Activated naive CD4-positive, alpha-beta T cell treated with anti-CD3 and anti-CD28 coated beads, Interleukin-2, amount 50 U/mL, for 16 hours (primary cell): ENCODE measurements around the gene SMPDL3B.

Experiments used
- DNase-seq: peaks from one replicate; pipeline ENCODE4 v3.0.0-alpha.2; 2020

The SMPDL3B gene

GRCh38 chr1:27934818-27935549 is at the start of gene SMPDL3B:
TSS of gene SMPDL3B (plus strand) at chr1:27935000. CDS start at chr1:27935184, 184 bp downstream.
- no peak for DNase-seq

GRCh38 chr1:27885114-27885528 is 49.7 kb upstream of the SMPDL3B start:
- no peak for DNase-seq

- DNase-seq = no peak
These were observed 49.0 kb upstream of the SMPDL3B start for GRCh38 chr1:27885621-27886352.

GRCh38 chr1:27886353-27886679 is 48.5 kb upstream of the SMPDL3B start:
- DNase-seq = no peak

GRCh38 chr1:27886744-27887143 is 48.1 kb upstream of the SMPDL3B start:
- DNase-seq = no peak

GRCh38 chr1:27887215-27888021 is 47.4 kb upstream of the SMPDL3B start:
- no peak for DNase-seq

- no peak for DNase-seq
These were observed 45.3 kb upstream of the SMPDL3B start for GRCh38 chr1:27889506-27889905.

- no peak for DNase-seq
These were observed 43.5 kb upstream of the SMPDL3B start for GRCh38 chr1:27891196-27891889.

- DNase-seq = no peak
These were observed 40.3 kb upstream of the SMPDL3B start for GRCh38 chr1:27894521-27894920.

- no peak for DNase-seq
These were observed 28.0 kb upstream of the SMPDL3B start for GRCh38 chr1:27906759-27907158.

- DNase-seq = no peak
These were observed 22.4 kb upstream of the SMPDL3B start for GRCh38 chr1:27912429-27912828.

- DNase-seq = no peak
These were observed 19.7 kb upstream of the SMPDL3B start for GRCh38 chr1:27915082-27915575.

GRCh38 chr1:27922272-27922671 is 12.5 kb upstream of the SMPDL3B start:
- no peak for DNase-seq

- no peak for DNase-seq
These were observed 6.4 kb upstream of the SMPDL3B start for GRCh38 chr1:27928216-27928954.

GRCh38 chr1:27931184-27931583 is 3.6 kb upstream of the SMPDL3B start:
- DNase-seq = no peak

- no peak for DNase-seq
These were observed 3.0 kb upstream of the SMPDL3B start for GRCh38 chr1:27931759-27932158.

GRCh38 chr1:27935721-27936120 is 921 bp downstream of the SMPDL3B start:
- no peak for DNase-seq

GRCh38 chr1:27936370-27936769 is 1.6 kb downstream of the SMPDL3B start:
- no peak for DNase-seq

GRCh38 chr1:27937524-27937836 is 2.7 kb downstream of the SMPDL3B start:
- no peak for DNase-seq

GRCh38 chr1:27938488-27938887 is 3.7 kb downstream of the SMPDL3B start:
- DNase-seq = no peak

GRCh38 chr1:27940297-27940696 is 5.5 kb downstream of the SMPDL3B start:
- peak; percentile 77 for DNase-seq

- DNase-seq = no peak
These were observed 6.2 kb downstream of the SMPDL3B start for GRCh38 chr1:27940870-27941560.
